NCI-H2196 (cell line): Measurements from ENCODE around the gene MYH6.

ENCODE experiments used
- DNase-seq: peaks from one replicate; lab custom pipeline; 2025; ENCODE audit not compliant: unreplicated experiment; lab: John Stamatoyannopoulos, UW

MYH6 gene

DNA sequence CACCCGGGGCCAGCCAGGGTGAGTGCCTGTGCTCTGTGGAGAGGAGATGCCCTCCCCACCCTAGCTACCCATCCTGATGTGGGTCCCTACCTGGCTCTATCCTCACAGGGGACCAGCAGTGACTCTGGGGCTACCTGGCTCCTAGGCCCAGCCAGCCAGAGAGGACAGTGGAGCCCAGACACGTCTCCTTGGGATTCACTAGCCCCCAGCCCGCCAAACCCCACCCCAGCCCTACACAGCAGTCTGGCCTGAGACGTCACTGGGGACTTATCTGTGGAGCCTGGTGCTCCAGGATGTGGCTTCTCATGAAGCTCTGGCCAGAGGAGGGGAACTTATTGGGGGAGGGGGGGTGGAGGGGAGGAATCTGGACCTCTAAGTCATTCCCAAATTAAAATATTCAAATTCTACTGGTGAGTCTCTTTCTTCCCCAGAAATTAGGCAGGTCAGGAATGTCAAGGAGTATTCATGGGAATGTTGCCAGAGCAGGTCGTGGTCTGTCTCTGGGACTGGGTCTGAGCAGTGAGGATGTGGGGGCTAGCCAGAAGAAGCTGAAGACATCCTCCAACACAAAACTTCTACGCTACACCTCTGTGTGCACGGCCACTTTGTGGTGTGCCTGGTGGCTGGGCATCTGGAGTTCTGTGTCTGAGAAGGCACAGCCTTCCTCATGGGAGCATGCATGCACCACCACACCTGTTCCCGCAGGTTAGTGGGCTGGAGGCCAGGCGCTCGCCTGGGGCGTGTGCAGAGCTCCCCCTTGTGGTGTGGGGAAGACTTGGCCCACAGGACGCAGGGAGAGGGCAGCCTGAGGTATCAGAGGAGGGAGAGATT, 28.5 kb downstream of the MYH6 start:
- peak; percentile 81 for DNase-seq

DNA sequence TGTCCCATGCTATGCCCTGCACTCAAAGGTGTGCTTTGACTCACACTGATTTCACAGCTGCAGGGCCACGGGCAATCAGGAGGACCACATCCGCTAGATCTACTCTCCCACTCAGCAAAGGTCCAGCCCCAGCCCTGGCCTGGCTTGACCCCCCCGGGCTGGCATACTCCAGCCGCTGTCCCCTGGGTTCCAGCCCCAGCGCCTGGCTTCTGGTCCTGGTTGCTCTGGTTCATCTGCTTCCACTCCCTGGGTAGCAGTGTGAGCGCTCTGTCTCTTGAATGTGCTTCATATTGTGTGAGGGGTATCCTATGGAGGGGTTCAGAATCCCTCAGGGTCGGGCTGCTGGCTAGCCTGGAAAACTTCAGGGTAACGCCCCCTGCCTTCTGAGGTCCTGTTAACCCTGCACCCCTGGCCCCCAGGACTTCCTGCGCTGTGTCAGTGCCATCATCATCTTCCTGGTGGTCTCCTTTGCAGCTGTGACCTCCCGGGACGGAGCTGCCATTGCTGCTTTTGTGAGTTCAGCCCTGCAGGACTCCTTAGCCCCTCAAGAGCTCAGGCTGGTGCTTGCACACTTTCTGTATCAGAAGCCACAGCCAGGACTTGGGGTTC, 29.4 kb downstream of the MYH6 start:
- no peak for DNase-seq

DNA sequence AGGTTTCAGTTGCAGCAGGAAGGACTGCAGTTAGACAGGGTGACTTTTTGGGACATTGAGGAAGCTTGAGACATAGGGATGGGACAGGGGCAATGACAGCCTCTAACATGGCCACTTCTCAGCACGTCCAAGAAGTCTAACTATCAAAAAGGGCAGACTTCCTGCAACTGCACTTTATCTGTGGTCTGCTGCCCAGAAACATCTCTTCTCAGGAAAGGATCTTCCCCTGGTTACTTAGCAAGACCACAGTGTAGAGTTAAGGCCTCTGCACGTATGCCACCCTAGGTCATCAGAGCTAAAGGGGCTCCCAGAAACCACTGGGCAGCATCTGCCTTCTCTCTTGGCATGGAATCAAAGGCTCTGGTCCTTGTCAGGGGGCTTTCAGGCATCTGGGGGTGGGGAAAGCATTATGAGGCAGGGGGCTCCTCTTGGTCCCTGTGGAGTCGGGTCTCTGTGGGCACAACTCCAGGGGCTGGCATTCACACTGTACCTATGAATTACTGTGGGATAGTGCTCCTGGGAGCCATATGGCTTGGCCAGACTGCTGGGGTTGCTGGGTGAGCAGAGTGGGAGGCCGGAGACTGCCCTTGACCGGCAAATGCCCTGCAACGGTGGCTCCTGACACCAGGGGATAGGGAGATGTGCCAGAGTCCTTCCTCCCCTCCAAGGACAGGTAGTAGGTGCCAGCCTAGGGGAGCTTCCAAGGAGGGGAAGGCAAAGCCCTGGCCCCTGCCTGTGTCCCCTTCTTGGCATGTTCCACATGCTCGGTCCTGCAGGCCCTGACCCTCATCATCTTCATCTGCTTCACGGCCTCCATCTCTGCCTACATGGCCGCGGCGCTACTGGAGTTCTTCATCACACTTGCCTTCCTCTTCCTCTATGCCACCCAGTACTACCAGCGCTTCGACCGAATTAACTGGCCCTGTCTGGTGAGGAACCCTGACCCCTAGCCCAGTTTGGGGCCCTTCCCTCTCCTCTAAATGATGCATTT, 30.2 kb downstream of the MYH6 start:
- no peak for DNase-seq

DNA sequence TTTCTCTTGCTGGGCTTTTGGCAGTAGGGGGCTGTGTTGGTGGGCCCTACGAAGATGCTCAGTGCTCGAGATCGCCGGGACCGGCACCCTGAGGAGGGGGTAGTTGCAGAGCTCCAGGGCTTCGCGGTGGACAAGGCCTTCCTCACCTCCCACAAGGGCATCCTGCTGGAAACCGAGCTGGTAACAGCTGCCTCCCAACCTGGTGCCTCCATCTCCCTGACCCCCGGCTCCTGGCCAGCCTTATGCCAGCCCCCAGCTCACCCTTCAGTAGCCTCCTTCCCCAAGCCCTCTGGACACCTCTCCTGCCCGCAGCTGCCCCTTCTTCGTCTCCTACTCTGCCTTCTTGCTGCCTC, 30.9 kb downstream of the MYH6 start:
- no peak for DNase-seq

DNA sequence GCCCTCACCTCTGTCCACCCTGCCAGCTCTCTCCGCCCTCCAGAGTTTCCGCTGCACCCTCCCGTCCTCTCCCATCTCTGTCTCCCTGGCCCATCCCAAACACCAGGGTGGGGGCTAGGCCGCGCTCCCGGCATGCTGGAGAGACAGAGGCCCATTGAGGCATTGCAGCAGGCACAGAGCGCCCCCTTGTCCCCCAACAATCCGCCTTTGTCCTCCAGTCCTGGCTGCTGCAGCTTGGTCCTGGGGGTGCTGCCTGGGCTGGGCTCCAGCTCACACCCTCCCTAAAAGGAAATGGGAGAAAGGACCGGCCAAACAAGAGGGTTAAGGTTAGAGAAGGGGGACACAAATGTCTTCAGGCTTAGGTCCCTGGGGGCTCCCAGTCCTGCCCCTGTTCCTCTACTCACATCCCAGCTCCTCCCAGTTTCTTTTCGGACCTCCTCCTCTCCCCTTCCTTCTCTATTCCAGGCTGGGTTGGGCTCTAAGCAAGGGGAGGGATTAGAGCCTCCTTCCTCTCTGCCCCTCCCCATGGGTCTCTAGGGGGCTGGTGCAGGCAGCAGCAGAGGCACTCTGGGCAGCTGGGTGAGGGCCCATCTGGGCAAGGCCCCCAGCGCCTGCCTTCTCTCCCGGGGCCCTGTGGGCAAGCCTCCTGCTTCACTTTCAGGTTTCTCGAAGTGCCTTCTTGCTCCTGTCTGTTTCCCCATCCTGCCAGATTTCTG, 31.4 kb downstream of the MYH6 start, which contains the start of gene CMTM5:
Gene CMTM5 (plus strand): TSS at position 565 of the 716 bp plus-strand sequence. CDS start 206 bp downstream, outside the sequence.
- no peak for DNase-seq

DNA sequence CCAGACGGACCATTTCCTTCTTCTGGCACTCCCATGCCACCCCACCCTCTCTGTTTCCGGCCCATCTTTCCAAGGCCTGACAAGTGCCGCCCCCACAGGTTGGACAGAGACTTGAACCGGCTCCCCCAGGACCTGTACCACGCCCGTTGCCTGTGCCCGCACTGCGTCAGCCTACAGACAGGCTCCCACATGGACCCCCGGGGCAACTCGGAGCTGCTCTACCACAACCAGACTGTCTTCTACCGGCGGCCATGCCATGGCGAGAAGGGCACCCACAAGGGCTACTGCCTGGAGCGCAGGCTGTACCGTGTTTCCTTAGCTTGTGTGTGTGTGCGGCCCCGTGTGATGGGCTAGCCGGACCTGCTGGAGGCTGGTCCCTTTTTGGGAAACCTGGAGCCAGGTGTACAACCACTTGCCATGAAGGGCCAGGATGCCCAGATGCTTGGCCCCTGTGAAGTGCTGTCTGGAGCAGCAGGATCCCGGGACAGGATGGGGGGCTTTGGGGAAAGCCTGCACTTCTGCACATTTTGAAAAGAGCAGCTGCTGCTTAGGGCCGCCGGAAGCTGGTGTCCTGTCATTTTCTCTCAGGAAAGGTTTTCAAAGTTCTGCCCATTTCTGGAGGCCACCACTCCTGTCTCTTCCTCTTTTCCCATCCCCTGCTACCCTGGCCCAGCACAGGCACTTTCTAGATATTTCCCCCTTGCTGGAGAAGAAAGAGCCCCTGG, 32.4 kb downstream of the MYH6 start:
- no peak for DNase-seq

DNA sequence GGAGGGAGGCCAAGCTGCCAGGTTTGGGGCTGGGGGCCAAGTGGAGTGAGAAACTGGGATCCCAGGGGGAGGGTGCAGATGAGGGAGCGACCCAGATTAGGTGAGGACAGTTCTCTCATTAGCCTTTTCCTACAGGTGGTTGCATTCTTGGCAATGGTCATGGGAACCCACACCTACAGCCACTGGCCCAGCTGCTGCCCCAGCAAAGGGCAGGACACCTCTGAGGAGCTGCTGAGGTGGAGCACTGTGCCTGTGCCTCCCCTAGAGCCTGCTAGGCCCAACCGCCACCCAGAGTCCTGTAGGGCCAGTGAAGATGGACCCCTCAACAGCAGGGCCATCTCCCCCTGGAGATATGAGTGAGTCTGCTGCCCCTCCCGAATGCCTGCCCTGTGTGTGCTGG, 35.0 kb downstream of the MYH6 start:
- no peak for DNase-seq

DNA sequence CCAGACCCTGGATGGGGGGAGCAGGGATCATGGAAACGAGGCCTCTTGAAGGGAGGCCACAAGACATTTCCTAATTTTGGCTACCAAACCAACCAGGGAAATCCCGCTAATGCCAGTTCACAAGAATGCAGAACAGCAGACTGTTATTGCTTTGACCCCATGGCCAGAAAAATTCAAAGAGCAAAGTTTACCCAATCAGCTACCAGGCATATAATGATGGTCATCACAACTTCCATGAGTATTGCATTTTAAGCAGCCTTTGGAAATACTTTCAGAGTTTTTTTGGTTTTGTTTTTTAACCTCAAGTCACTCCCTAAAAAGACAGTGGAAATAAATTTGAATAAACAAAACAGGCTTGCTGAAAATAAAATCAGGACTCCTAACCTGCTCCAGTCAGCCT, 35.6 kb downstream of the MYH6 start, which contains the start of gene IL25:
Gene IL25 (plus strand): TSS at position 301 of the 400 bp plus-strand sequence.
- DNase-seq, result no peak

DNA sequence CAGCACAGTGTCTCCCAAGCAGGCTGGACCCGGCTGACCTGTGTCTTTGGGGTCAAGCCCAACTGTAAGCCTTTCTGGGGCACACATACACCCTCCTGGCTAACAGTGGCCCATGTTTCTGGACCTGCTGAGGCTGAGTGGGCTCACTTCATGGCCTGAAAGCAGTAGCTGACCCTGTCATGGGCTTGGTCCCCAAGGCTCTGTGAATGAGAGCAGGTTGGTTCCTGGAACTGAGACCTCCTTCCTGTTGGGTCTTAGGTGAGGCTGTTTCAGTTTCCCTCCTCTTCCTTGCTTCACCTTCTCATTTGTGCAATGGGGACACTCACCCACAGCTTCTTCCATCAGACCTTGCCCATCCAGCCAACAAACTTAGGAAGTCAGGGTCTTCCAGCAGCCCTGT, 36.2 kb downstream of the MYH6 start:
- no peak for DNase-seq

DNA sequence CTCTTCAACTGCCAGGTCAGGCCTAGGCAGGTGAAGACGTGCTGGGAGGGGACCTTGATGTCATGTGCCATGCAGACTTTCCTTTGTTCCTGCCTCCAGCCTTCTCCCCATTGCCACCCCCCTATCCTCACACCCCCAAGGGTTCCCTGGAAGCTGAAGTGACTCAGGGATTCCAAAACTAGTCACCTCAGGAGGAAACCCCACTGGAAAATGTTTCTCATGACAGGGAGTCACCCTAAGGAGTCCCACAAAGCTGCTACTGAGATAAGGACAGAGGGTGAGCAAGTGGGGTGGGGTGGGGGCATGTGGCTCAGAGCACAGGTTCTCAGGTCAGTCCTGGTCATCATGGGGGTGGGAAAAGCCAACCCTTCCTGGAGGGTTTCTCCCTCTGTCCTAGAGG, 37.9 kb downstream of the MYH6 start:
- DNase-seq, result no peak

DNA sequence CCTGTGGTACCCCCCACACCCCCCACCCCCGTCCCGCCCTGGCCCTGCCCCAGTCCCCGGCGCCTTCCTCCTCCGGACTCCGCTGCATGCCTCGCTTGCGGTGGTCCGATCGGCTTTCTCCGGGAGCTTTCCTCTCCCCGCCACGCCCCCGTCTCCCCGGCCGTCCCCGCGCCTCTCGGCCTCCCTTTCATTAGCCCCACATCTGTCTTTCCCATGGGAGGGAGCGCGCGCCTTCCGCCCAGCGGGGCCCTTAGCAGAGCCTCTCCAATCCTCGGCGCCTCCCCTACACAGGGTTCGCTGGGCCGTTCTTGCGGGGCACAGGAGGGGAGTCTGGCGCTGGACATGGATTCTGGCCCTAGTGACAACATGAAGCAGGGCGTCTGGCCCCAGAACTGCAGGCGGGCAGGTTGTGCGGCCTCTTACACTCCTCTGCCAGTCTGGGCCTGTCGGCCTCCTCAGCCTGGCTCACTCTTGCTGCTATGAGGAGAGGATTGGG, 41.6 kb downstream of the MYH6 start:
- DNase-seq, result peak; percentile 55

DNA sequence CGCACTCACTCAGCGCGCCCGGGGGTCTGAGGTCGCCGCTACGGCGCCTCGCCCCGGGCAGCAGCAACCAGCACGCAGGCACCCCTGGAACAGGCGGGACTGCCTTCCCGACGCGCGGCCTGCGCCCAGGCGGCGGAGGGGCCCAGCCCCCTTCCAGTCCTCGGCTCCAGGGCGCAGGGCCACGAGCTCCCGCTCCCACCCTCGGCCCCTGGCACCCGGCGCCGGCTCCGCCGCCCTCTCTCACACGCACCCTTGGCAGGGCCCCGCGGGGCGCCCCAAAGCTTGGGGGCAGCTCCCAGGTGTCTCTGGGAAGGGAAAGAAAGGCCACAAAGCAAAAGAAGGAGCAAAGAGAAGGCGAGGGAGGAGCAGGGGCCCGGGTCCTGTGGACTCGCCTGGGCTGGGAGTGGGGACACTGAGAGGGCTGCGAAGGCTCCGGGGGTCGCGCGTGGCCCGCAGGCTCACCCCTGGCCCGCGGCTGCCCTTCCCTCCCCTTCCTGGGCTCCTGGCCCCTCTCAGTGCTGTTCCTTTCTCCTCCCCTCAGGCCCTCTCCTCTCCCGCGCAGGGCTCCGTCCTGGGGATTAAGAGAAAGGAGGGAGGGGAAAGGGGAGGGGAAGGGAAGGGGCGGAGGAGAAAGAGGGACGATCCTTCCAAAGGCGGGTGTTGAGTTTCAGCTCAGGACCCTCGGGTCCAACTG, 42.2 kb downstream of the MYH6 start:
- peak; percentile 48 for DNase-seq

DNA sequence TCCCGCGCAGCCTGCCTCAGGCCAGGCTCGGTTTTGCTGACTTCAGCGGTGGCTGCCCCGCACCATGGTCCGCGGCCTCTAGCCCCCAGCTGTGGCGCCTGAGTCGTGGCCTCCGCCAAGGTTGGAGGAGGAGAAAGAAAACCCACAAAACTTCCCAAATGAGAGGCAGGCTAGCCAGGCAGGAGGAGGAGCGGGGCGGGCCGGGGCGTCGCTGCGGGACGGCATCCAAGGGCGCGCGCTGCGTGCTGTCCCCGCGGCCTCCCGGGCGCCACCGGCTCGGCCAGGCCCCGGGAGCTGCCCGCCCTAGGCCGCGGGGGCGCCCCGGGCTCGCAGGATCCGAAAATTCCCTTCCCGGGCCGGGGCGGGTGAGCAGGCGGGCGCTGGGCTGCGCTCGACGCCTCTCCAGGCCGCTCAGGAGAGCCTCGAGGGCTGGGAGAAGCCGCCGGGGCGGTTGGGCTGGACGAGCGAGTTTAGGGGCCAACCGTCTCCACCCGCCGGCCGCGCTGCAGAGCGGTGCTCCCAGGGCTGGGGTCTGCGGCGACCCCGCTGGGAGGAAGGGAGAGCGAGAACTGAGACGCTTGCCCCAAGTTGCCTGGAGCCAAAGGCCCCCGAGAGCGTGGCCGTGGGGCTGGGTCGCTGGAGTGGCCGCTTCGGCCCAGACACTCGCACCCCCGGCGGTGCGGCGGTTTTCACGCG, 42.9 kb downstream of the MYH6 start, which contains the start of gene EFS:
Gene EFS (minus strand): TSS at position 137 of the 696 bp plus-strand sequence. CDS start 147 bp downstream, outside the sequence.
- DNase-seq, result no peak

DNA sequence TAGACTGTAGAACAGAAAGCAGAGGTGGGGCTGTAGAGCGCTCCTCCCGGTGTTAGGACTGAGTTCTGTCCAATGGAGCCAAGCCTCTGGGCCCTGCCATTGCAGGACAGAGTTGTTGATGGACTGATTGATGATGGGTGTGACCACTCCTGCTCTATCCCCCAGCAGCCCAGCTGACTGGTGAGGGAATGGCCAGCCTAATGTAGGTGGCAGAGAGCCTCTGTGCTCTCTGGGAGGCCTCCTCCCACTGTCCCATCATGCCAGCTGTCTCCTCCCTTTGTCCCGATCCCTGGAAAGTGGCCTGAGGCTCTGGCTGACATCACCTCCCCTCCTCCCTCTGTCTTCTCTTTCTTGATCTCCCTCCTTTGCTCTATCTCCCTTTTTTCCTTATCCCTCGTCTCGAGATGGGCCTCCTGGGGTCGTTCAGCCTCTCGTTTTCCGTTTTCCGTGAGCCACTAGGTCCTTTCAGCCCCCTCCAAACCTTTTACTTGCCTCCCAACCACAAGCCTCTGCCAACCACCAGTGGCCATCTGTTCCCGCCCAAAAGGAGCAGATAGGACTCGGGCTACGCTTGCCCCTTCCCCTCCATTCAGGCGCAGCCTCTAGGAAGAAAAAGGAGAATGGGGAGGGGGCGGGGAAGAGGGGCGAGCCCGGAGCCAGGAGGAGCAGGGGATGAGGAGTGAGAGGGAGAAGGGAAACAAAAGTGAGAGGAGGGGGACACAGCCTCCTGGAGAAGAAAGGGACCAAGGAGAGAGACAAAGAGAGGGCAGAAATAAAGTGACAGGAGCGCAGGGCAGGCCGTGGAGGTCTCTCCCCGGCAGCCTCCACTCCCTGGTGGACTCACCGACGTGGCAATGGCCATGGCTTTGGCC, 43.7 kb downstream of the MYH6 start:
- peak; percentile 33 for DNase-seq

DNA sequence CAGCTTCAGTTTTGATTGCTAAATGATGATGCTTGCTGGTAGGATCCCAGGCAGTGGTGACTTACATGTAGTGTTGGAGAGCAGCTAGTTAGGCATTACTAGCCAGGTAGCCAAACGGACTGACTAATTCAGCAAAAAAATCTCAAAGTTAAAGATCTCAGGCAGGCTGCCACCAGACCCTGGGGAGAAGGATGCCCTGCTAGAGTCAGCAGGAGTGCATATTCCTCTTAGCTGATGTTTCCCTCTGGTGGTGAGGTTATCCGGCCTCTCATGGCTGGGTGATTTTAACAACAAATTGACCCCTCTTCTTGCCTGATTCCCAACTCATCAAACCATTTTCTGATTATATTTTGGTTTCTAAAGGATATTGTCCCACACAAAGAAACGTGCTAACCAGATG, 45.9 kb downstream of the MYH6 start:
- no peak for DNase-seq

DNA sequence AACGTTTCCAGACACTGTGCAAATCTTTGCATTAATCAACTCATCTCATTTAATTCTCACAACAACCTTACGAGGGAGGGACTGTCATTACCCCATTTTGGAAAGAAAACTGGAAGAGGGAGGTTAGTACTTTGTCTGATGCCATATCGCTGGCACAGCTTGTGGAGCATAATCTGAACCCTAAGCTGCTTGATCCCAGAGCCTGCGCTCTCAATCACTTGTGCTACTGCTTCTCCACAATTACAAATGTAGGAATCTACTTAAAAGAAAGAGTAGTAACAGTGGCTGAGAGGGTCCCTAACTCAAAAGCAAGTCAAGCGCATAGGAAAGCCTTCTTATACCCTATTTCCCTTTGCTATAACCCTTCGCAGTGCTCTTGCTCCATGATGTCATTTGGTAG, 46.3 kb downstream of the MYH6 start:
- no peak for DNase-seq

DNA sequence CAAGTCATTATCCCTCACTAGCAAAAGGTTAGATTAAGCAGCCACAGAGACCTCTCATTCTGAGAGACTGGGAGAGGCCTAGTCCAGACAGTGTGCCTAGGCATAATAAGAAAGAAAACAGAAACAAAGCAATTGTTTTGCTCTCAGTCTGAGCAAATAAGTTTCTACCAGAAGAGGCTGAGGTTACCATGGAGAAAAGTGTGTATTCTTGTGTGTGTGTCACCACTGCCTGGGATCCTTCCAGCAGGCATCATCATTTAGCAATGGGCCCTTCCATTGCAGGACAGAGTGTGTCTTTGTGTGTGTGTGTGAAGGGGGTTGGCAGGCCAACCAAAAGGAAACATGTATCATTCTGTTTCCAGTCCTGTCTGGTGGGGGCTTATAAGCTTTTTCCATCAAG, 46.8 kb downstream of the MYH6 start:
- no peak for DNase-seq

DNA sequence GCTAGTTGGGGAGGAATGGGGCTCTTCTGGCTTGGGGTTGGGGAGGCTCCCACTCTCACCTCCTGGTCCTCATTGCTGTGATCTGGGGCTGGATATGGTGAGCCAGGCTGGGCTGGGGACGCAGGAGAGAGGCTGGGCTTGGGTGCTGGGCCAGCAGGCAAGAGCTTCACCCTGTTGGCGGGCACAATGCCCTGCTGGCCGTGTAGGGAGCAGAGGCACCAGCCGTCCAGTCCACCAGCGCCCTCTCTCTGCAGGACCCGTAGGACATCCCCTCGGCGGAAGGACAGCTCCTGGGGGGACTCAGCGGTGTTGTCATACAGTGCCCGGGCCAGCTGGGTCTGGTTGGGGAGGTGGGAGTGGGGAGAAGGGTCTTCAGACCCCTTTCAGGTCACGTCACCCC, 47.6 kb downstream of the MYH6 start:
- no peak for DNase-seq
